ENCODE measurements around the gene NDE1.
"Not testable (repeated sequence)": the region's sequence is repeated elsewhere in the genome, so short reads cannot be mapped to it uniquely, and the experiment has no call there.

NDE1 gene

GRCh38 chr16:15701975-15702970 is 52.2 kb downstream of the NDE1 start:
- no peak for DNase-seq

- DNase-seq: no peak
Observed at GRCh38 chr16:15703029-15703736, 53.1 kb downstream of the NDE1 start.

- peak; percentile 72 for DNase-seq
Observed at GRCh38 chr16:15704545-15704987, 54.5 kb downstream of the NDE1 start.

GRCh38 chr16:15705064-15705565 is 55.1 kb downstream of the NDE1 start:
- no peak for DNase-seq

GRCh38 chr16:15707332-15707731 is 57.3 kb downstream of the NDE1 start:
- DNase-seq: no peak

- no peak for DNase-seq
Observed at GRCh38 chr16:15708096-15708495, 58.1 kb downstream of the NDE1 start.

- DNase-seq: no peak
Observed at GRCh38 chr16:15708997-15709396, 59.0 kb downstream of the NDE1 start.

GRCh38 chr16:15714393-15715172 is 64.5 kb downstream of the NDE1 start:
- DNase-seq: no peak

GRCh38 chr16:15715221-15715620 is 65.2 kb downstream of the NDE1 start:
- DNase-seq: no peak

- DNase-seq: no peak
Observed at GRCh38 chr16:15716694-15717447, 66.8 kb downstream of the NDE1 start.

- DNase-seq: no peak
Observed at GRCh38 chr16:15721018-15721417, 71.0 kb downstream of the NDE1 start.

GRCh38 chr16:15723808-15724207 is 73.8 kb downstream of the NDE1 start:
- DNase-seq: no peak

GRCh38 chr16:15725641-15726240 is 75.7 kb downstream of the NDE1 start:
- no peak for DNase-seq

GRCh38 chr16:15726715-15727114 is 76.7 kb downstream of the NDE1 start:
- no peak for DNase-seq

- DNase-seq: not testable (repeated sequence)
Observed at GRCh38 chr16:15727697-15728096, 77.7 kb downstream of the NDE1 start.

- no peak for DNase-seq
Observed at GRCh38 chr16:15729152-15729551, 79.1 kb downstream of the NDE1 start.

- no peak for DNase-seq
Observed at GRCh38 chr16:15732416-15732815, 82.4 kb downstream of the NDE1 start.

- no peak for DNase-seq
Observed at GRCh38 chr16:15735610-15736009, 85.6 kb downstream of the NDE1 start.

GRCh38 chr16:15736529-15736928 is 86.5 kb downstream of the NDE1 start:
- no peak for DNase-seq

- no peak for DNase-seq
Observed at GRCh38 chr16:15737140-15737644, 87.1 kb downstream of the NDE1 start.

GRCh38 chr16:15739464-15739863 is 89.4 kb downstream of the NDE1 start:
- DNase-seq: no peak
